SK-N-SH (cell line): Measurements from ENCODE around the gene IGSF5. TPM values are rescaled to one million over a fixed set of nuclear protein-coding genes. Genes with fewer than 3 reads are reported as not detected.

ENCODE experiments used
- CTCF ChIA-PET: fragments of 300-600, 350-600 bp; formaldehyde crosslinking; extraction: SDS; loops from one replicate; lab custom pipeline; 2021; lab: Yijun Ruan, JAX
- POLR2A ChIA-PET: fragments of 350-600 bp; sonication (Branson Sonifier 250); formaldehyde crosslinking; extraction: SDS; loops from one replicate; lab custom pipeline; 2020; ENCODE audit warnings: antibody characterized with exemption, inconsistent platforms; lab: Yijun Ruan, JAX
- DNase-seq: peaks from one replicate; pipeline ENCODE4 v3.0.0; 2012
- H2AFZ ChIP-seq: fragments of 200-600 bp; sonication (generic); 2 replicates; pipeline ENCODE4 v1.8.1; 2016; ENCODE audit warnings: antibody characterized with exemption, mild to moderate bottlenecking, low read depth
- H3F3A ChIP-seq: fragments of 200-600 bp; sonication (generic); replicated peaks from 2 replicates; pipeline ENCODE3; 2016; ENCODE audit warnings: antibody characterized with exemption, mild to moderate bottlenecking; ENCODE audit not compliant: insufficient read depth
- H3K27ac ChIP-seq, 2 experiments: fragments of 200-500 bp in 1 of 2; fragments of 200-600 bp in 1 of 2; sonication (Bioruptor generic) in 1 of 2; sonication (generic), shearing (Covaris generic) in 1 of 2; 2 replicates each; pipeline versions ENCODE4 v1.5.1 to v1.6.1; 2014 to 2016; ENCODE audit warnings: low read depth in 2 of 2, inconsistent platforms in 1 of 2, low read length in 1 of 2, mild to moderate bottlenecking in 1 of 2, mixed read lengths in 1 of 2
- H3K27me3 ChIP-seq: fragments of 200-600 bp; sonication (generic), shearing (Covaris generic); 2 replicates; pipeline ENCODE4 v1.6.1; 2016; ENCODE audit warnings: mixed run types; ENCODE audit not compliant: insufficient read depth
- H3K36me3 ChIP-seq, 2 experiments: fragments of 200-500 bp in 1 of 2; fragments of 200-600 bp in 1 of 2; sonication (Bioruptor generic) in 1 of 2; sonication (generic) in 1 of 2; replicated peaks in 1 of 2; 2 replicates each; pipeline versions ENCODE3 to v1.5.1; 2014 to 2016; ENCODE audit warnings: low read length in 1 of 2, mild to moderate bottlenecking in 1 of 2; ENCODE audit not compliant: insufficient read depth in 2 of 2, control insufficient read depth in 1 of 2
- H3K4me1 ChIP-seq, 2 experiments: fragments of 200-500 bp in 1 of 2; fragments of 200-600 bp in 1 of 2; sonication (Bioruptor generic) in 1 of 2; sonication (generic), shearing (Covaris generic) in 1 of 2; 2 replicates each; pipeline versions ENCODE4 v1.5.1 to v1.6.1; 2014 to 2016; ENCODE audit warnings: low read depth in 1 of 2, low read length in 1 of 2, mixed run types in 1 of 2; ENCODE audit not compliant: insufficient read depth in 2 of 2, control insufficient read depth in 1 of 2
- H3K4me2 ChIP-seq: fragments of 200-600 bp; sonication (generic), shearing (Covaris generic); 2 replicates; pipeline ENCODE4 v1.6.1; 2017; ENCODE audit warnings: mixed run types
- H3K4me3 ChIP-seq, 2 experiments: fragments of 200-500 bp in 1 of 2; fragments of 200-600 bp in 1 of 2; sonication (Bioruptor generic) in 1 of 2; sonication (generic), shearing (Covaris generic) in 1 of 2; 2 replicates each; pipeline versions ENCODE4 v1.5.1 to v1.8.1; 2014 to 2016; ENCODE audit warnings: low read depth in 2 of 2, inconsistent platforms in 1 of 2, low read length in 1 of 2, mild to moderate bottlenecking in 1 of 2, mixed read lengths in 1 of 2, moderate library complexity in 1 of 2
- H3K79me2 ChIP-seq: fragments of 200-600 bp; sonication (generic); 2 replicates; pipeline ENCODE4 v1.8.1; 2017; ENCODE audit warnings: mild to moderate bottlenecking; ENCODE audit not compliant: insufficient read depth
- H3K9ac ChIP-seq: fragments of 200-600 bp; sonication (generic); 2 replicates; pipeline ENCODE4 v1.6.1; 2017; ENCODE audit warnings: mixed run types
- H3K9me2 ChIP-seq: fragments of 200-600 bp; sonication (generic); 2 replicates; pipeline ENCODE4 v1.6.1; 2017; ENCODE audit warnings: mixed run types
- H3K9me3 ChIP-seq: fragments of 200-600 bp; sonication (generic); 2 replicates; pipeline ENCODE4 v1.6.1; 2017; ENCODE audit warnings: mixed run types, mild to moderate bottlenecking, moderate library complexity
- H4K20me1 ChIP-seq: fragments of 200-600 bp; sonication (generic); 2 replicates; pipeline ENCODE4 v1.6.1; 2017; ENCODE audit warnings: mild to moderate bottlenecking, mixed run types; ENCODE audit not compliant: insufficient read depth
- CHD2 ChIP-seq: fragments of 150-350 bp; IDR thresholded peaks from 2 replicates; pipeline ENCODE4 v1.6.1; 2018; ENCODE audit warnings: low read length; ENCODE audit not compliant: partially characterized antibody
- EZH2phosphoT487 ChIP-seq: fragments of 200-600 bp; sonication (generic); IDR thresholded peaks from 2 replicates; pipeline ENCODE4 v1.6.1; 2017; ENCODE audit warnings: low read depth, mixed run types, mild to moderate bottlenecking, antibody characterized with exemption, moderate library complexity, borderline replicate concordance
- FOXM1 ChIP-seq: IDR thresholded peaks from 2 replicates; pipeline ENCODE4 v1.4.0; 2012; ENCODE audit warnings: low read depth, mild to moderate bottlenecking
- GABPA ChIP-seq: IDR thresholded peaks from 2 replicates; pipeline ENCODE4 v1.4.0; 2012; ENCODE audit warnings: low read depth, mild to moderate bottlenecking
- MXI1 ChIP-seq: IDR thresholded peaks from 2 replicates; pipeline ENCODE4 v1.6.1; 2012; ENCODE audit warnings: mild to moderate bottlenecking, low read depth, low read length, improper control_type of control experiment
- NFIC ChIP-seq: IDR thresholded peaks from 2 replicates; pipeline ENCODE4 v1.4.0; 2012; ENCODE audit warnings: borderline replicate concordance
- NRF1 ChIP-seq: IDR thresholded peaks from 2 replicates; pipeline ENCODE4 v1.6.1; 2012; ENCODE audit warnings: low read depth, mild to moderate bottlenecking, low read length
- POLR2AphosphoS5 ChIP-seq: IDR thresholded peaks from 2 replicates; pipeline ENCODE4 v1.6.1; 2012; ENCODE audit warnings: low read depth, low read length
- RAD21 ChIP-seq: IDR thresholded peaks from 2 replicates; pipeline ENCODE4 v1.6.1; 2012; ENCODE audit warnings: mild to moderate bottlenecking, low read length
- RFX5 ChIP-seq: IDR thresholded peaks from 2 replicates; pipeline ENCODE4 v1.6.1; 2012; ENCODE audit warnings: mild to moderate bottlenecking, improper control_type of control experiment, low read length
- RXRA ChIP-seq: IDR thresholded peaks from 2 replicates; pipeline ENCODE4 v1.4.0; 2012; ENCODE audit warnings: low read depth, mild to moderate bottlenecking, borderline replicate concordance
- SIN3A ChIP-seq: IDR thresholded peaks from 2 replicates; pipeline ENCODE4 v1.6.1; 2012; ENCODE audit warnings: low read depth, mild to moderate bottlenecking, low read length, moderate library complexity, borderline replicate concordance
- SMC3 ChIP-seq: IDR thresholded peaks from 2 replicates; pipeline ENCODE4 v1.6.1; 2012; ENCODE audit warnings: low read depth, low read length, improper control_type of control experiment
- TCF12 ChIP-seq: IDR thresholded peaks from 2 replicates; pipeline ENCODE4 v1.4.0; 2012
- TEAD4 ChIP-seq: IDR thresholded peaks from 2 replicates; pipeline ENCODE4 v1.4.0; 2012; ENCODE audit warnings: mild to moderate bottlenecking, borderline replicate concordance; ENCODE audit not compliant: insufficient read depth
- WGBS: methylation state at CpG from one replicate; pipeline ENCODE4 v1.1.6; 2017; ENCODE audit warnings: low lambda C conversion rate; 5-methylcytosine and 5-hydroxymethylcytosine counted together
- polyA plus RNA-seq, 3 experiments: library from polyadenylated mRNA; depleted of rRNA; stranded (reverse); fragments of >200 nt; gene quantifications; 2 replicates each; pipeline ENCODE4 v1.2.3, GENCODE V29; 2012
- TF ChIP-seq, protein P1 (sequence below): fragments of 200-600 bp; sonication (generic); IDR thresholded peaks from 2 replicates; pipeline ENCODE4 v1.6.1; 2017; ENCODE audit warnings: antibody characterized with exemption, mild to moderate bottlenecking, moderate library complexity
- TF ChIP-seq, protein P2 (sequence below): fragments of 150-350 bp; IDR thresholded peaks from 2 replicates; pipeline ENCODE4 v1.6.1; 2016; ENCODE audit warnings: mild to moderate bottlenecking, low read depth, low read length
- TF ChIP-seq, protein P3 (sequence below): IDR thresholded peaks from 2 replicates; pipeline ENCODE4 v1.4.0; 2012; ENCODE audit warnings: low read depth, borderline replicate concordance

IGSF5 gene
- polyA plus RNA-seq, 1 of the 3 experiments (the other 2 are of a cell fraction) = 0.08 TPM

DNA sequence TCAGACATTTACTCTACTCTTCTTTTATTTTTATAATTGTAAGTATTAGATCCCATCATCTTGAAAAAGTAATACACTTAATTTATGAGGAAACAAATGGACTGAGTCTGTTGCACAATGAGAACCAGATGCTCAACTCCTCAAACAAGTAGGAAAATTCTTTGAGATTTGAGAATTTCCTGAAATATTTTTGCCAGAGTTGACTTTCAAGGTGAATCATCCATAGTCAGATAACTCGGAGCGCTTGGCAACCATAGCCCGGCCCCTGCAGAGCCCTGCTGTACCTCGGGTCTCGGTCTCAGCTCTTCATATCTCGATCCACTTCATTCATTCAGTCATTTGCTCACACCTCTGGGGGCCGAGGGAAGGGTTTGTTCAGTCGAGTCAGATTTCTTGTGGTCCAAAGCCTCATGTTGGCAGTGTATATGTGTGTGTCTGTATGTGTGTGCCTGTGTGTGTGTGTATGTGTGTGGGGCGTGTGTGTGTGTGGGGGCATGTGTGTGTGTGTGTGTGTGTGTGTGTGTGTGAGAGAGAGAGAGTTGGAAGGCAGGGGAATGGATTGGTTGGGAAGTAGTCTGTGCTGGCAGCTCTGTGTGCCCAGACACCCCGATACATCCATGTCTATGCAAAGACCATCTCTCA is 104.2 kb downstream of the IGSF5 start (continued):
- TF ChIP-seq EZH2phosphoT487 (no peak), FOXM1 (no peak), RAD21 (no peak), TCF12 (no peak), RFX5 (no peak), NFIC (no peak), NRF1 (no peak), MXI1 (no peak), TEAD4 (no peak), GABPA (no peak), POLR2AphosphoS5 (no peak)
- TF ChIP-seq, protein P1, sequence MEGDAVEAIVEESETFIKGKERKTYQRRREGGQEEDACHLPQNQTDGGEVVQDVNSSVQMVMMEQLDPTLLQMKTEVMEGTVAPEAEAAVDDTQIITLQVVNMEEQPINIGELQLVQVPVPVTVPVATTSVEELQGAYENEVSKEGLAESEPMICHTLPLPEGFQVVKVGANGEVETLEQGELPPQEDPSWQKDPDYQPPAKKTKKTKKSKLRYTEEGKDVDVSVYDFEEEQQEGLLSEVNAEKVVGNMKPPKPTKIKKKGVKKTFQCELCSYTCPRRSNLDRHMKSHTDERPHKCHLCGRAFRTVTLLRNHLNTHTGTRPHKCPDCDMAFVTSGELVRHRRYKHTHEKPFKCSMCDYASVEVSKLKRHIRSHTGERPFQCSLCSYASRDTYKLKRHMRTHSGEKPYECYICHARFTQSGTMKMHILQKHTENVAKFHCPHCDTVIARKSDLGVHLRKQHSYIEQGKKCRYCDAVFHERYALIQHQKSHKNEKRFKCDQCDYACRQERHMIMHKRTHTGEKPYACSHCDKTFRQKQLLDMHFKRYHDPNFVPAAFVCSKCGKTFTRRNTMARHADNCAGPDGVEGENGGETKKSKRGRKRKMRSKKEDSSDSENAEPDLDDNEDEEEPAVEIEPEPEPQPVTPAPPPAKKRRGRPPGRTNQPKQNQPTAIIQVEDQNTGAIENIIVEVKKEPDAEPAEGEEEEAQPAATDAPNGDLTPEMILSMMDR = no peak
- TF ChIP-seq, protein P2, sequence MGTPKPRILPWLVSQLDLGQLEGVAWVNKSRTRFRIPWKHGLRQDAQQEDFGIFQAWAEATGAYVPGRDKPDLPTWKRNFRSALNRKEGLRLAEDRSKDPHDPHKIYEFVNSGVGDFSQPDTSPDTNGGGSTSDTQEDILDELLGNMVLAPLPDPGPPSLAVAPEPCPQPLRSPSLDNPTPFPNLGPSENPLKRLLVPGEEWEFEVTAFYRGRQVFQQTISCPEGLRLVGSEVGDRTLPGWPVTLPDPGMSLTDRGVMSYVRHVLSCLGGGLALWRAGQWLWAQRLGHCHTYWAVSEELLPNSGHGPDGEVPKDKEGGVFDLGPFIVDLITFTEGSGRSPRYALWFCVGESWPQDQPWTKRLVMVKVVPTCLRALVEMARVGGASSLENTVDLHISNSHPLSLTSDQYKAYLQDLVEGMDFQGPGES = no peak
- TF ChIP-seq, all 33 proteins: peak for 0

DNA sequence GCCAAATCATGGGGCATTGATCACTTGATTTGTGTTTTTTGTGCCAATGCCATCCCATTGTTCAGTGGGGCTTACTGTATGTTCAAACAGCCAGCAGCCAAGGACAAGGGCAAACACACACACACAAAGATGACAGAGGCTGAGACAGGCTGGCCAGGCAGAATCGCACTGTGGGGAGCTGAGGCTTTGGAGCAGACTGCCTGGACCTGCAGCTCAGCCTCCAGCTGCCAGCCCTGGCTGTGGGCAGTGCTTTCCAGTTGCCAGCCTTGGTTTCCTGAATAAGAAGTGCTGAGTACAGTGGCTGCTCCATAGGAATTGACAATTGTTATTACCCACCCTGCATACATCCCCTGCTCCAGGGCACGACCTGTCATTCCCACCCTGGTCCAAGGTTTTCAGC is 105.3 kb downstream of the IGSF5 start:
- Histone ChIP-seq H3K4me1 (no peaks in the 10 kb centered on the region), H3K27me3 (no peaks in the 10 kb centered on the region), H3K79me2 (no peaks in the 10 kb centered on the region), H3K9ac (no peak overlapping the region), H3K27ac (no peak overlapping the region), H3K9me2 (no peaks in the 10 kb centered on the region), H3K36me3 (no peaks in the 10 kb centered on the region), H3K9me3 (no peaks in the 10 kb centered on the region), H3K4me2 (no peak overlapping the region), H3K4me3 (no peak overlapping the region), H4K20me1 (no peaks in the 10 kb centered on the region)
- POLR2A ChIA-PET = no interaction called here
- TF ChIP-seq GABPA (no peak), MXI1 (no peak), CHD2 (no peak), RXRA (no peak), SMC3 (no peak), SIN3A (no peak), TCF12 (no peak)
- TF ChIP-seq, protein P3, sequence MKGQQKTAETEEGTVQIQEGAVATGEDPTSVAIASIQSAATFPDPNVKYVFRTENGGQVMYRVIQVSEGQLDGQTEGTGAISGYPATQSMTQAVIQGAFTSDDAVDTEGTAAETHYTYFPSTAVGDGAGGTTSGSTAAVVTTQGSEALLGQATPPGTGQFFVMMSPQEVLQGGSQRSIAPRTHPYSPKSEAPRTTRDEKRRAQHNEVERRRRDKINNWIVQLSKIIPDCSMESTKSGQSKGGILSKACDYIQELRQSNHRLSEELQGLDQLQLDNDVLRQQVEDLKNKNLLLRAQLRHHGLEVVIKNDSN = no peak
- TF ChIP-seq, all 33 proteins: peak for 0
- Histone ChIP-seq H3F3A (no peaks in the 10 kb centered on the region), H2AFZ (no peak overlapping the region)
- 5% methylated on average over 2 of the region's 2 CpGs for WGBS
- DNase-seq = no peak
- CTCF ChIA-PET = interaction anchor here (1.9 to 5.0 kb wide), 2 partner anchors 17 to 62 kb away, joined by 8 to 40 read pairs; partner anchors contain the start of gene PCP4
